Neural cell (in vitro differentiated cells): ENCODE data around the gene ENO2. TPM values are rescaled to one million over a fixed set of nuclear protein-coding genes. Genes with fewer than 3 reads are reported as not detected.

Source experiments
- H2AFZ ChIP-seq: fragments of 200-600, 300-800 bp; sonication (generic), shearing (Covaris generic); 2 replicates; pipeline ENCODE4 v1.6.0; 2014; ENCODE audit warnings: low read depth, mild to moderate bottlenecking, antibody characterized with exemption, low read length, moderate library complexity
- H3F3A ChIP-seq: fragments of 200-600 bp; shearing (Covaris generic); 2 replicates; pipeline ENCODE4 v1.6.1; 2016; ENCODE audit warnings: mild to moderate bottlenecking, moderate library complexity, mixed read lengths, antibody characterized with exemption, low read length; ENCODE audit not compliant: insufficient read depth, poor library complexity, severe bottlenecking
- H3K27ac ChIP-seq: fragments of 200-600, 300-800 bp; sonication (generic), shearing (Covaris generic); 2 replicates; pipeline ENCODE4 v1.5.1; 2014; ENCODE audit warnings: mild to moderate bottlenecking, low read length, moderate library complexity
- H3K27me3 ChIP-seq: fragments of 300-800, 200-600 bp; sonication (generic), shearing (Covaris generic); 2 replicates; pipeline ENCODE4 v1.6.0; 2014; ENCODE audit warnings: mild to moderate bottlenecking, low read depth, low read length, moderate library complexity; ENCODE audit not compliant: insufficient read depth
- H3K36me3 ChIP-seq: fragments of 300-800, 200-600 bp; sonication (generic), shearing (Covaris generic); 2 replicates; pipeline ENCODE4 v1.5.1; 2014; ENCODE audit warnings: mild to moderate bottlenecking, antibody characterized with exemption, low read length, moderate library complexity; ENCODE audit not compliant: insufficient read depth
- H3K4me2 ChIP-seq: fragments of 300-800, 200-600 bp; sonication (generic), shearing (Covaris generic); 2 replicates; pipeline ENCODE4 v1.6.0; 2014; ENCODE audit warnings: mild to moderate bottlenecking, low read length
- H3K4me3 ChIP-seq: fragments of 300-800, 200-600 bp; sonication (generic), shearing (Covaris generic); 2 replicates; pipeline ENCODE4 v1.5.1; 2014; ENCODE audit warnings: mild to moderate bottlenecking, low read length, moderate library complexity
- H3K79me2 ChIP-seq: fragments of 200-600 bp; shearing (Covaris generic); replicated peaks from 2 replicates; pipeline ENCODE4 v1.6.0; 2014; ENCODE audit warnings: mild to moderate bottlenecking, low read length, moderate library complexity; ENCODE audit not compliant: insufficient read depth
- H3K9ac ChIP-seq: fragments of 300-800, 200-600 bp; sonication (generic), shearing (Covaris generic); 2 replicates; pipeline ENCODE4 v1.6.1; 2016; ENCODE audit warnings: mild to moderate bottlenecking, low read length, mixed read lengths
- H3K9me2 ChIP-seq: fragments of 200-600 bp; shearing (Covaris generic); 2 replicates; pipeline ENCODE4 v1.6.1; 2016; ENCODE audit warnings: mild to moderate bottlenecking, low read length, mixed read lengths; ENCODE audit not compliant: insufficient read depth
- H3K9me3 ChIP-seq: fragments of 200-600, 300-800 bp; sonication (generic), shearing (Covaris generic); 2 replicates; pipeline ENCODE4 v1.6.1; 2016; ENCODE audit warnings: mild to moderate bottlenecking, mixed run types, low read length, moderate library complexity, mixed read lengths
- H4K20me1 ChIP-seq: fragments of 200-600 bp; shearing (Covaris generic); 2 replicates; pipeline ENCODE4 v1.6.1; 2016; ENCODE audit warnings: mild to moderate bottlenecking, mixed run types; ENCODE audit not compliant: insufficient read depth
- EP300 ChIP-seq: fragments of 450-650 bp; conservative IDR thresholded peaks from 2 replicates; pipeline ENCODE4 v1.6.1; 2014; ENCODE audit warnings: antibody characterized with exemption, mild to moderate bottlenecking, moderate library complexity; ENCODE audit not compliant: poor library complexity, severe bottlenecking
- EZH2 ChIP-seq: fragments of 200-600, 300-800 bp; shearing (Covaris generic), sonication (generic); IDR thresholded peaks from 2 replicates; pipeline ENCODE4 v1.6.1; 2014; ENCODE audit warnings: antibody characterized with exemption, low read length, borderline replicate concordance, mild to moderate bottlenecking; ENCODE audit not compliant: insufficient read depth, poor library complexity, severe bottlenecking
- MXI1 ChIP-seq: fragments of 450-650 bp; conservative IDR thresholded peaks from 2 replicates; pipeline ENCODE4 v1.6.1; 2014; ENCODE audit warnings: antibody characterized with exemption, mild to moderate bottlenecking; ENCODE audit not compliant: poor library complexity, severe bottlenecking
- POLR2AphosphoS5 ChIP-seq: IDR thresholded peaks from 2 replicates; pipeline ENCODE4 v1.6.1; 2012
- RAD21 ChIP-seq: fragments of 450-650 bp; conservative IDR thresholded peaks from 2 replicates; pipeline ENCODE4 v1.6.1; 2014; ENCODE audit warnings: antibody characterized with exemption, mild to moderate bottlenecking, moderate library complexity
- SMC3 ChIP-seq: fragments of 450-650 bp; conservative IDR thresholded peaks from 2 replicates; pipeline ENCODE4 v1.6.1; 2014; ENCODE audit warnings: antibody characterized with exemption, mild to moderate bottlenecking, moderate library complexity; ENCODE audit not compliant: poor library complexity
- TAF1 ChIP-seq: IDR thresholded peaks from 2 replicates; pipeline ENCODE4 v1.6.1; 2012; ENCODE audit warnings: low read depth
- polyA plus RNA-seq: library from polyadenylated mRNA; depleted of rRNA; stranded (reverse); fragments of >200 nt; gene quantifications from 2 replicates; pipeline ENCODE4 v1.2.3, GENCODE V29; 2014
- TF ChIP-seq, protein P1 (sequence below): fragments of 450-650 bp; IDR thresholded peaks from 2 replicates; pipeline ENCODE4 v1.5.1; 2014; ENCODE audit warnings: antibody characterized with exemption, mild to moderate bottlenecking, moderate library complexity; ENCODE audit not compliant: poor library complexity, severe bottlenecking
- TF ChIP-seq, protein P2 (sequence below): IDR thresholded peaks from 2 replicates; pipeline ENCODE4 v1.6.1; 2012; ENCODE audit warnings: borderline replicate concordance

ENO2 gene
- polyA plus RNA-seq, 1 donor from 2014 or later: 193 TPM

DNA sequence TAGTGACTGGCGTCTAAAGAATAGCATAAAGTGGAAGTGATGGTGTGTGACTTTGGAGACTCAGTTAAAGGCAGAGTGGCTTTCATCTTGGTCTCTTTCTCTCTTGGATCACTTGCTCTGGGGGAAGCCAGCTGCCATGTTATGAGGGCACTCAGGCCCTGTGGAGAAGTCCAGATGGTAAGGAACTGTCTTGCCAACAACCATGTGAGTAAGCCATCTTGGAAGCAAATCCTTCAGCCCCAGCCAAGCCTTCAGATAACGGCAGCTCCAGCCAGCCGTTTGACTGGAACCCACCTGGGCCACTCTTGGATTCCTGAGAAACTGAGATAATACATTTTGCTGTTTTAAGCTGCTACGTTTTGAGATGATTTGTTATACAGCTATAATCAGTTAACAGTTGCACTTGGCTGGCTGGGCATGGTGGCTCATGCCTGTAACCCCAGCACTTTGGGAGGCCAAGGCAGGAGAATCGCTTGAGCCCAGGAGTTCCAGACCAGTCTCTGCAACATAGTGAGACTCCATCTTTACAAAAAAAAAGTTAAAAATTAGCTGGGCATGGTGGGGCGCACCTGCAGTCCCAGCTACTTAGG lies 17.4 kb upstream of the ENO2 start:
- H3K36me3 ChIP-seq: no peaks in the 10 kb centered on the region
- no peaks in the 10 kb centered on the region for H3K9me2 ChIP-seq
- no peaks in the 10 kb centered on the region for H3K79me2 ChIP-seq
- no peaks in the 10 kb centered on the region for H4K20me1 ChIP-seq
- no peaks in the 10 kb centered on the region for H3F3A ChIP-seq
- TF ChIP-seq EP300 (no peak), EZH2 (no peak), SMC3 (no peak), MXI1 (no peak)
- TF ChIP-seq, protein P1, sequence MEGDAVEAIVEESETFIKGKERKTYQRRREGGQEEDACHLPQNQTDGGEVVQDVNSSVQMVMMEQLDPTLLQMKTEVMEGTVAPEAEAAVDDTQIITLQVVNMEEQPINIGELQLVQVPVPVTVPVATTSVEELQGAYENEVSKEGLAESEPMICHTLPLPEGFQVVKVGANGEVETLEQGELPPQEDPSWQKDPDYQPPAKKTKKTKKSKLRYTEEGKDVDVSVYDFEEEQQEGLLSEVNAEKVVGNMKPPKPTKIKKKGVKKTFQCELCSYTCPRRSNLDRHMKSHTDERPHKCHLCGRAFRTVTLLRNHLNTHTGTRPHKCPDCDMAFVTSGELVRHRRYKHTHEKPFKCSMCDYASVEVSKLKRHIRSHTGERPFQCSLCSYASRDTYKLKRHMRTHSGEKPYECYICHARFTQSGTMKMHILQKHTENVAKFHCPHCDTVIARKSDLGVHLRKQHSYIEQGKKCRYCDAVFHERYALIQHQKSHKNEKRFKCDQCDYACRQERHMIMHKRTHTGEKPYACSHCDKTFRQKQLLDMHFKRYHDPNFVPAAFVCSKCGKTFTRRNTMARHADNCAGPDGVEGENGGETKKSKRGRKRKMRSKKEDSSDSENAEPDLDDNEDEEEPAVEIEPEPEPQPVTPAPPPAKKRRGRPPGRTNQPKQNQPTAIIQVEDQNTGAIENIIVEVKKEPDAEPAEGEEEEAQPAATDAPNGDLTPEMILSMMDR: no peak
- TF ChIP-seq, protein P2, sequence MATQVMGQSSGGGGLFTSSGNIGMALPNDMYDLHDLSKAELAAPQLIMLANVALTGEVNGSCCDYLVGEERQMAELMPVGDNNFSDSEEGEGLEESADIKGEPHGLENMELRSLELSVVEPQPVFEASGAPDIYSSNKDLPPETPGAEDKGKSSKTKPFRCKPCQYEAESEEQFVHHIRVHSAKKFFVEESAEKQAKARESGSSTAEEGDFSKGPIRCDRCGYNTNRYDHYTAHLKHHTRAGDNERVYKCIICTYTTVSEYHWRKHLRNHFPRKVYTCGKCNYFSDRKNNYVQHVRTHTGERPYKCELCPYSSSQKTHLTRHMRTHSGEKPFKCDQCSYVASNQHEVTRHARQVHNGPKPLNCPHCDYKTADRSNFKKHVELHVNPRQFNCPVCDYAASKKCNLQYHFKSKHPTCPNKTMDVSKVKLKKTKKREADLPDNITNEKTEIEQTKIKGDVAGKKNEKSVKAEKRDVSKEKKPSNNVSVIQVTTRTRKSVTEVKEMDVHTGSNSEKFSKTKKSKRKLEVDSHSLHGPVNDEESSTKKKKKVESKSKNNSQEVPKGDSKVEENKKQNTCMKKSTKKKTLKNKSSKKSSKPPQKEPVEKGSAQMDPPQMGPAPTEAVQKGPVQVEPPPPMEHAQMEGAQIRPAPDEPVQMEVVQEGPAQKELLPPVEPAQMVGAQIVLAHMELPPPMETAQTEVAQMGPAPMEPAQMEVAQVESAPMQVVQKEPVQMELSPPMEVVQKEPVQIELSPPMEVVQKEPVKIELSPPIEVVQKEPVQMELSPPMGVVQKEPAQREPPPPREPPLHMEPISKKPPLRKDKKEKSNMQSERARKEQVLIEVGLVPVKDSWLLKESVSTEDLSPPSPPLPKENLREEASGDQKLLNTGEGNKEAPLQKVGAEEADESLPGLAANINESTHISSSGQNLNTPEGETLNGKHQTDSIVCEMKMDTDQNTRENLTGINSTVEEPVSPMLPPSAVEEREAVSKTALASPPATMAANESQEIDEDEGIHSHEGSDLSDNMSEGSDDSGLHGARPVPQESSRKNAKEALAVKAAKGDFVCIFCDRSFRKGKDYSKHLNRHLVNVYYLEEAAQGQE: no peak
- H3K4me3 ChIP-seq: no peak overlapping the region
- H3K9me3 ChIP-seq: no peaks in the 10 kb centered on the region
- no peak overlapping the region for H3K9ac ChIP-seq
- H3K27ac ChIP-seq: no peak overlapping the region
- H2AFZ ChIP-seq: no peak overlapping the region
- H3K4me2 ChIP-seq: no peak overlapping the region
- H3K27me3 ChIP-seq: no peaks in the 10 kb centered on the region

DNA sequence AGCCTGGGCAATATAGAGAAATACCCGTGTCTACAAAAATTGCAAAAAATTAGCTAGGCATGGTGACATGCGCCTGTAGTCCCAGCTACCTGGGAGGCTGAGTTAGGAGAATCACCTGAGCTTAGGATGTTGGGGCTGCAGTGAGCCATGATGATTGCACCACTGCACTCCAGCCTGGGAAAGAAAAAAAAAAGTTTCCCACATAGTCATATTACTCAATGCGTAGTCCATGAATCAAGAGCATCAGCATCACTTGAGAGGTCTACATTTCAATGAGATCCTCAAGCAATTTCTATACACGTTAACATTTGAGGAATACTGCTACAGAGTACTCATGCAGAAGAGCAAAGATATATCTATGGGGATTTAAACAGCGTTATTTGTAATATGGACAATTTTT lies 15.0 kb upstream of the ENO2 start:
- Histone ChIP-seq H3K27ac (no peak overlapping the region), H3K36me3 (no peaks in the 10 kb centered on the region), H3K9ac (no peak overlapping the region), H3K9me2 (no peaks in the 10 kb centered on the region), H3K4me2 (no peak overlapping the region), H3K27me3 (no peaks in the 10 kb centered on the region), H4K20me1 (no peaks in the 10 kb centered on the region), H2AFZ (no peak overlapping the region), H3F3A (peaks cover 4% of the 10 kb centered on the region), H3K9me3 (no peaks in the 10 kb centered on the region), H3K79me2 (no peaks in the 10 kb centered on the region), H3K4me3 (no peak overlapping the region)
- TF ChIP-seq EP300: no peak
- TF ChIP-seq, protein P2: no peak
- no peak for TF ChIP-seq POLR2AphosphoS5
- no peak for TF ChIP-seq SMC3
- no peak for TF ChIP-seq RAD21
- no peak for TF ChIP-seq TAF1
- TF ChIP-seq EZH2: no peak
- TF ChIP-seq MXI1: no peak
- TF ChIP-seq, protein P1: no peak
